ENCODE measurements around the gene BBOX1. TPM values are rescaled to one million over a fixed set of nuclear protein-coding genes. Genes with fewer than 3 reads are reported as not detected.
"Not testable (repeated sequence)": the region's sequence is repeated elsewhere in the genome, so short reads cannot be mapped to it uniquely, and the experiment has no call there.

The BBOX1 gene, protein sequence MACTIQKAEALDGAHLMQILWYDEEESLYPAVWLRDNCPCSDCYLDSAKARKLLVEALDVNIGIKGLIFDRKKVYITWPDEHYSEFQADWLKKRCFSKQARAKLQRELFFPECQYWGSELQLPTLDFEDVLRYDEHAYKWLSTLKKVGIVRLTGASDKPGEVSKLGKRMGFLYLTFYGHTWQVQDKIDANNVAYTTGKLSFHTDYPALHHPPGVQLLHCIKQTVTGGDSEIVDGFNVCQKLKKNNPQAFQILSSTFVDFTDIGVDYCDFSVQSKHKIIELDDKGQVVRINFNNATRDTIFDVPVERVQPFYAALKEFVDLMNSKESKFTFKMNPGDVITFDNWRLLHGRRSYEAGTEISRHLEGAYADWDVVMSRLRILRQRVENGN
- total RNA-seq: not detected

DNA sequence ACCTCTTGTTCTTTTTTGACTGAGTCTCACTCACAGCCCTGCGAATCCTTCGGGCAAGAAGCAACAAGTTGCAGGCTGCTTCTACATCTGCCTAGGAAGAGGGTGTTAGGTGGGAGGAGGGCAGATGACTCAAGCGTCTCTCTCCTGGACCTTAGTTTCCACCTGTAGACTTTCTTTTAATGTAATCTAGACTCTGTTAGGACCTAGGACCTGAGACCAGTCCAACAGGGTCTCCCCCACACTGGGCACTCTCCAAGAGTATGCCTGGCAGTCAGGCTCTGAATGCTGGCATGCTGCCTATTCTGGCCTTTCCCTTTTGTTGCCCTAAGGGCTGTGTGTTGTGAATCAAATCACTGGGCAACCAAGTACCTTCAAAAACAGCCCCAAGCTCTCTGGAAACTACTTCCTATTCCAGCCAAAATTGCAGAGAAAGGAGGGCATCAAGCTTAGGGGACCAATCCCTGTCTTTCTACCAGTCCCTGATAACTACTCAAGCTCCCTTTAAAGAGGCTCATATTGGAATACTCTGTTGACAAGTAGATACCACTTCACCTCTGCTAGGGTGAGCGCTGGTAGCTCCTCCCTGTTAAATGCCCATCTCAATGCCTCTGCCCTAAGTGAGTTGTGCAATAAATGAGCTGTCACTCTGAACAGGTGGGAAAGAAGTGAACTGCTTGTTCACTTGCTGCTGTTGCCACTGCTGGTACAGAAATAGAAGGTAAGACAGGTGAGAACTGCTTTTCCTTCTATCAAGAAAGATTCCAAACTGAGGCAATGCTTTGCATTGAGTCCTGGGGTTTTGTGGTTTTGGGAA, at the start of gene BBOX1:
TSS of gene BBOX1 (plus strand) at position 514 of the 814 bp plus-strand sequence. CDS start 14,616 bp downstream, outside the sequence.
- ChIA-PET POLR2A (no interaction called here), CTCF (no interaction called here)
- Mint-ChIP-seq H3K27me3 (no peaks in the 10 kb centered on the region), H3K27ac (no peak within 1 kb of the TSS), H3K9me3 (peaks cover 11% of the 10 kb centered on the region), H3K36me3 (ENCODE audit: low read depth) (no peaks in the 10 kb centered on the region), H3K4me1 (no peaks in the 10 kb centered on the region), H3K4me3 (no peak within 1 kb of the TSS)
- no peak for DNase-seq

DNA sequence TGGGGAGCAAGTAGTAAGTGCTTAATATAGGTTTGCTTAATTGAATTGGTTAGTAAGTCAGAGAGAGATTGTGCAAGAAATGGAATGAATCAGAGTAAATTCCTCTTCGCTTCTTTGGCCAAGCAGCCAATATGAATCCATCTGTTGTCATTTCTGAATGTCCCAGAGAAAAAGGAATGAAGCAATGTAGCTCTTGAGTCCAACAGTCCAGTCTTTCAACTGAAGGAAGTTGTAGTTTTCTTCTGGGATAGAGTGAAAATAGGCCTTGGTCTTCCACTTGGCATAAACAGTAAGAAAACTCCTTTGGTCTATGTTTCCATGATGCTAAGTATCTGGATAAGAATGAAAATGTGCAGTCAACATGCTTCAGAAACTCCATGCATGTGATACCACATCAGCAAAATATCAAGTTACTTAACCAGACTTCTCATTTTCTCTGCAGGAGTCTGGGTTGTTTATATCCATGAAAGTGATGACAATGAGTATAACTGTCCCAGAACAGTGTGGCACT, 48.5 kb upstream of the BBOX1 start:
- Mint-ChIP-seq H3K27ac (no peak overlapping the region), H3K27me3 (no peaks in the 10 kb centered on the region), H3K36me3 (ENCODE audit: low read depth) (no peaks in the 10 kb centered on the region), H3K9me3 (no peaks in the 10 kb centered on the region), H3K4me1 (no peaks in the 10 kb centered on the region), H3K4me3 (no peak overlapping the region)
- POLR2A ChIA-PET: no interaction called here
- no peak for DNase-seq
- CTCF ChIA-PET: no interaction called here

DNA sequence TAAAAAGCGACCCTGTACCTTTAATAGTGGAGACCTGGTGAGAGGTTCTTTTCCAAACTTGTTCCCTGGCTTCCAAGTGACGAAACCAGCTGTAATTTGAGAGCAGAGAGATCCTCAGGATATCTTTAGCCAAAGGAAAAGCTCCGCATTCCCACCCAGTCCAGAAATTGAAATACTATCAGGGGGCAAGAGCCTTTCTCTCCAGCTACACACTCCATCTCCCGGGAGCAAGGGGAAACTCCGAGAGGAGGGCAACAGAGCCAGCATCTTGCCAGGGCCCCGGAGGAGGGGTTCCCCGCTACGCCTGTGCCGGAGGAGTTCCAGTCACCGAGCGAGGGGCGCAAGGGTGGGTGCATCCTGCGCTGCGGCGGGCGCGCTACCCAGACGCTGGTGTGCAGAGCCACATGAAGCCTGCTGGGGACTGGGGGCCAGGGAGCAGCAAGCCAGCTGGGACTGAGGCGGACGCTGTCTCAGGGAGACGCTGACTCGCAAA, 46.6 kb upstream of the BBOX1 start, which contains the start of gene FIBIN:
TSS of gene FIBIN (plus strand) at position 148 of the 493 bp plus-strand sequence. CDS start 415 bp downstream, outside the sequence.
- Mint-ChIP-seq H3K4me1 (no peaks in the 10 kb centered on the region), H3K36me3 (ENCODE audit: low read depth) (no peaks in the 10 kb centered on the region), H3K27ac (no peak within 1 kb of the TSS), H3K27me3 (no peaks in the 10 kb centered on the region), H3K4me3 (no peak within 1 kb of the TSS), H3K9me3 (no peaks in the 10 kb centered on the region)
- POLR2A ChIA-PET: no interaction called here
- CTCF ChIA-PET: no interaction called here
- no peak for DNase-seq

DNA sequence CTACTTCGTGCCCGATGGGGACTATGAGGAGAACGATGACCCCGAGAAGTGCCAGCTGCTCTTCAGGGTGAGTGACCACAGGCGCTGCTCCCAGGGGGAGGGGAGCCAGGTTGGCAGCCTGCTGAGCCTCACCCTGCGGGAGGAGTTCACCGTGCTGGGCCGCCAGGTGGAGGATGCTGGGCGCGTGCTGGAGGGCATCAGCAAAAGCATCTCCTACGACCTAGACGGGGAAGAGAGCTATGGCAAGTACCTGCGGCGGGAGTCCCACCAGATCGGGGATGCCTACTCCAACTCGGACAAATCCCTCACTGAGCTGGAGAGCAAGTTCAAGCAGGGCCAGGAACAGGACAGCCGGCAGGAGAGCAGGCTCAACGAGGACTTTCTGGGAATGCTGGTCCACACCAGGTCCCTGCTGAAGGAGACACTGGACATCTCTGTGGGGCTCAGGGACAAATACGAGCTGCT, 46.0 kb upstream of the BBOX1 start:
- no peaks in the 10 kb centered on the region for H3K36me3 Mint-ChIP-seq (ENCODE audit: low read depth)
- H3K9me3 Mint-ChIP-seq: no peaks in the 10 kb centered on the region
- H3K4me3 Mint-ChIP-seq: no peak overlapping the region
- POLR2A ChIA-PET: no interaction called here
- CTCF ChIA-PET: no interaction called here
- H3K4me1 Mint-ChIP-seq: no peaks in the 10 kb centered on the region
- DNase-seq: no peak
- no peak overlapping the region for H3K27ac Mint-ChIP-seq
- no peaks in the 10 kb centered on the region for H3K27me3 Mint-ChIP-seq

DNA sequence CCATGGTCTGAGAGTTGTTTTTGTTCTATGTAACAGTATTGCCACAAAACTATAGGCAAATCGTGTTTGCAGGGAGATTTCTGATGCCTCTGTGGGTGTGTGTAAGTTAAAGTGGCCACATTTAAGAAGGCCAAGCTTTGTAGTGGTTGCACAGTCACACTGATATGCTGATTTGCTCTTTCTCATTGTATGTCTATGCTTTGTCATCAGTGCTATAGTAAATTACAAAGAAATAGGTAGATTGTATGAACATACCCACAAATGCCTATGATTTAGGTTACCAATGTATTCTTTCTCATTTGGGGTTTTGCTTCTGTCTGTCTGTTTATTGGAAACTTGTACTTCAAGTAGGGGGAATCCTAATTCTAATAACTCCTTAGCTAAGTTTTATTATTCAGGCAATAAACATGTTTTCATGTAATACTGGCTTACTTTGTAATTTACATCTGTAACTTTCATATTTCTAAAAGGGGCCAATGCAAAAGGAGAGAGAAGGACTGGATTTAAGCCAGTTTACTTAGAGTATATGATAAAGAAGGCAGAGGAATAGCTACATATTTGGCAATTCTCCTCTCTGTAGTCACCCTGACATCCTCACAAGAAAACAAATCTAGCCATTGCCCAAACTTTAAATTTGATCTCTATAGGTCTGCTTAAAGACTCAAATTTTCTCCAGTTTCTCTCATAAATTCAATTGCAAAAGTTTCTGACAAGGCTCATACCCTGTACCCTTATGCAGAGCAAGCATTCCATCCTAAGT, 44.7 kb upstream of the BBOX1 start:
- H3K9me3 Mint-ChIP-seq: no peaks in the 10 kb centered on the region
- ChIA-PET POLR2A (no interaction called here), CTCF (no interaction called here)
- DNase-seq: no peak
- H3K36me3 Mint-ChIP-seq (ENCODE audit: low read depth): no peaks in the 10 kb centered on the region
- no peak overlapping the region for H3K4me3 Mint-ChIP-seq
- H3K4me1 Mint-ChIP-seq: no peaks in the 10 kb centered on the region
- H3K27ac Mint-ChIP-seq: no peak overlapping the region
- no peaks in the 10 kb centered on the region for H3K27me3 Mint-ChIP-seq

DNA sequence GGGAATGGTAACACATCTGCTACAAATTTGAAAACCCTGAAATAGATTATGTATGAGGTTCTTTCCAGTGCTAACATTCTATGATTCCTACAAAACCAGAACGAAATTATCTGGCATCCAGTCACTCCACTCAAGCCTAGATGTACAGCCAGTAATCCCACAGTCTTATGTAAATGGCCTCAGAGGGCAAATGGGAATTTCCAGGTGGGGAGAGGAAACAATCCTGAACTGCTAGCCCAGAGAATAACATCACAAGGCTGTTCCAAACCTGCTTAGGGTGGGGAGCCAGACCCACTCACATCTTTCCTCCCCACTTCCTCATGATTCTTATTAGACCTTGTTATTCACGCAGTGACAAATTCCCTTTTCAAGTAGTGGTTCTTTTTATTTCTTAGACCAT, 43.2 kb upstream of the BBOX1 start:
- H3K4me3 Mint-ChIP-seq: no peak overlapping the region
- no peaks in the 10 kb centered on the region for H3K36me3 Mint-ChIP-seq (ENCODE audit: low read depth)
- no peaks in the 10 kb centered on the region for H3K27me3 Mint-ChIP-seq
- no peaks in the 10 kb centered on the region for H3K4me1 Mint-ChIP-seq
- CTCF ChIA-PET: no interaction called here
- no peaks in the 10 kb centered on the region for H3K9me3 Mint-ChIP-seq
- POLR2A ChIA-PET: no interaction called here
- DNase-seq: no peak
- no peak overlapping the region for H3K27ac Mint-ChIP-seq

DNA sequence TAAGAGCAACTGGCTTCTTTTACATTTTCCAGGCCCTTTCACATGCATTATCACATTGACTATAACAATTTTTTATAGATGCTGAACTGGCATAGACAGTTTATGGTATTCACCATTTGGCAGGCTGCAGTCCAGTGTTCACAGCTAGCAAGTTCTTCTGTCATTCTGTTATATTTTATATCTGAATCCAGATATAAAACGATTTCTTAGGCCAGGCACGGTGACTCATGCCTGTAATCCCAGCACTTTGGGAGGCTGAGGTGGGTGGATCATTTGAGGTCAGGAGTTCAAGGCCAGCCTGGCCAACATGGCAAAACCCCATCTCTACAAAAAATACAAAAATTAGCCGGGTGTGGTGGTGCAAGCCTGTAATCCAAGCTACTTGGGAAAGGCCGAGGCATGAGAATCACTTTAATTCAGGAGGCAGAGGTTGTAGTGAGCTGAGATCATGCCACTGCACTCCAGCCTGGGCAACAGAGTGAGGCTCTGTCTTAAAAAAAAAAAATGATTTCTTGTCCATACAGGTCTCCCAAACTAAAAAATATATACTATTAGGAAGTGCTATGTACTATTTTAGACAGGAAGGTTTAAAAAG, 39.4 kb upstream of the BBOX1 start:
- H3K4me1 Mint-ChIP-seq; POLR2A ChIA-PET; CTCF ChIA-PET; H3K9me3 Mint-ChIP-seq; H3K27ac Mint-ChIP-seq; H3K4me3 Mint-ChIP-seq; DNase-seq; H3K36me3 Mint-ChIP-seq (ENCODE audit: low read depth); H3K27me3 Mint-ChIP-seq: not testable (repeated sequence)

DNA sequence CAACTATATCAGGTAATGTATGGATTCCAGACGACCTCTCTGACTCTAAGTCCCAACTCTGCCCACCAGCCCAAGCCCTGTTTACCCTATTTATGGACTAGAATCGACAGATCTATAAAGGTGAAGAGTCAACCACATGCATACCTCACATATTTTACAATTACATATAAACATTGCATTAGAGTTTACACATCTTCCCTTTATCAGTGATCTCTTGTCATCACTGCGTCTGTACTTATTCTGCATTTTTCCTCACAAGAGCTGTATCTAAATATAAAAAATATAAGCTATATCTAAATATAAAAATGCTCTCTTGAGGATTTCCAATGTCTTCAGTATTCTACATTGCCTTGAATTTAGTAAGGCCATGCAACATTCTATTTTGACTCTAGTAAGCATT, 38.2 kb upstream of the BBOX1 start:
- CTCF ChIA-PET: no interaction called here
- no peaks in the 10 kb centered on the region for H3K36me3 Mint-ChIP-seq (ENCODE audit: low read depth)
- DNase-seq: no peak
- POLR2A ChIA-PET: no interaction called here
- no peak overlapping the region for H3K27ac Mint-ChIP-seq
- no peak overlapping the region for H3K4me3 Mint-ChIP-seq
- no peaks in the 10 kb centered on the region for H3K27me3 Mint-ChIP-seq
- no peaks in the 10 kb centered on the region for H3K4me1 Mint-ChIP-seq
- H3K9me3 Mint-ChIP-seq: no peaks in the 10 kb centered on the region

DNA sequence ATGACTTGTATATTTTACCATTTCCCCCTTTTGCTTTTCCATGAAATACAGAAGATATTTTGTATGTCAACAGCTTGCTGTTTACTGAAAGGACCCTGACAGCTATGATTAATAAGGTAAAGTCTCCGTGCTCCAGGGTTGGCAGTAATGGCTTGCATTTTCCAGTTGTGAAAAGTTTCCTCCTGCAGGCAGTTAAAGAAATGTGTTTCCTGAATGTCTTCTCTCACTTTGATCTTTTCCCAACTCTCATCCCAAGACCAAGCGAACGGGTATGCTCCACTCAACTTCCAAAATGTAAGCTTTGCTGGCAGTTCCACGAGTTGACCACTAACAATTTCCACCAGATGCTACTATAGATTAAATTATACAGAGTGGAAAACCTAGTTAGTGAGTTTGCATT, 37.8 kb upstream of the BBOX1 start:
- Mint-ChIP-seq H3K9me3 (no peaks in the 10 kb centered on the region), H3K4me1 (no peaks in the 10 kb centered on the region), H3K36me3 (ENCODE audit: low read depth) (no peaks in the 10 kb centered on the region), H3K27me3 (no peaks in the 10 kb centered on the region), H3K4me3 (no peak overlapping the region), H3K27ac (no peak overlapping the region)
- ChIA-PET POLR2A (no interaction called here), CTCF (no interaction called here)
- no peak for DNase-seq

DNA sequence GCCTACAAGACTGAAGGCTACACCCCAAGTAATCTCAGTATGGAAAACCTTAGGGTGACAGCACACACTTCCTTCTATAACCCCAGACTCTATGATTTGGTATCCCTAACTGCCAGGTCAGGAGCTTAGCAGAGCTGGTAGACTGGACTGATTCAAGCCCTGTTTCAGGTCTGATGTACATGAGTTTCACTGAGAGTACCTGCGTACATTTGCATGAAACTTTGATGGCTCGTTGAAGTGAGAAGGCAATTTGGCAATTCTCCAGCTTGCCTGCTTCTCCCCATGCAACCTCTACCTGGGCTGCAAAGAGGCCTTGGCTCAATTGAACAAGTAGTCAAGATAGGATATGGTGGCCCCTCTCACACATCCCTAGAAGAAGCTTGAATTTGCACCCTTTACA, 36.5 kb upstream of the BBOX1 start:
- Mint-ChIP-seq H3K36me3 (ENCODE audit: low read depth) (no peaks in the 10 kb centered on the region), H3K27ac (no peak overlapping the region), H3K27me3 (no peaks in the 10 kb centered on the region), H3K9me3 (no peaks in the 10 kb centered on the region), H3K4me1 (no peaks in the 10 kb centered on the region), H3K4me3 (no peak overlapping the region)
- ChIA-PET POLR2A (no interaction called here), CTCF (no interaction called here)
- DNase-seq: no peak

DNA sequence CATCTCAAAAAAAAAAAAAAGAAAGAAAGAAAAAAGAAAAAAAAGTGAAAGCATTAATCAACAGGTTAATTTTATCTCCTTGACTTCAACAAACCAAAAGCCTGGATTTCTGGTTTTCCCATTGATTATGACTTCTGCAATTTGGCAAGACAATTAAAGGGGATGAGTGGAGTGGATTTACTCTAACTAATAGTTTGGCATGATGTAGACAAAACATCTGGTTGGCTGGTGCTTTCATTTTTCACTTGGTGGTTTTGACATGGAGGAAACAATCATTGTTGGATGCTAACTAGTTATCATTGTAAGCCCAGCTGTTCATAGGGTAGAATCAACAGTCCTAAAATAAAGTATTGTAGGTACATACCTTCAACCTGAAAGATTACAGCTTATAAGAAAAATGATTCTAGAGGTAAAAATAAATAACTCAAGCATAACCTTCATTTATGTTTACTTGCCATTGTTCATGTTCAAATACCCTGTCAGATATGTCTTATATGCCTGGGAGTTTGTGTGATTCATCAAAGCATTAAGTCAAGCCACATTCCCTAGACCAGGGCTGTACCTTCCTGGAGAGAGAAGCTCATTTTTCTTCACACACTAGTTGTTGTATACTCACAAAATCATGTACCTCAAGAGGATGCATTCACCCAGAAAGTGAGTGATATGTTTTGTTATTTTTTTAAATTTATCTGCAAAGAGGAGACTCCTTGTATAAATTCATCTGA, 31.6 kb upstream of the BBOX1 start:
- H3K9me3 Mint-ChIP-seq: no peaks in the 10 kb centered on the region
- CTCF ChIA-PET: no interaction called here
- H3K36me3 Mint-ChIP-seq (ENCODE audit: low read depth): no peaks in the 10 kb centered on the region
- POLR2A ChIA-PET: no interaction called here
- no peak for DNase-seq
- H3K27me3 Mint-ChIP-seq: no peaks in the 10 kb centered on the region
- H3K4me1 Mint-ChIP-seq: no peaks in the 10 kb centered on the region
- H3K27ac Mint-ChIP-seq: no peak overlapping the region
- no peak overlapping the region for H3K4me3 Mint-ChIP-seq

DNA sequence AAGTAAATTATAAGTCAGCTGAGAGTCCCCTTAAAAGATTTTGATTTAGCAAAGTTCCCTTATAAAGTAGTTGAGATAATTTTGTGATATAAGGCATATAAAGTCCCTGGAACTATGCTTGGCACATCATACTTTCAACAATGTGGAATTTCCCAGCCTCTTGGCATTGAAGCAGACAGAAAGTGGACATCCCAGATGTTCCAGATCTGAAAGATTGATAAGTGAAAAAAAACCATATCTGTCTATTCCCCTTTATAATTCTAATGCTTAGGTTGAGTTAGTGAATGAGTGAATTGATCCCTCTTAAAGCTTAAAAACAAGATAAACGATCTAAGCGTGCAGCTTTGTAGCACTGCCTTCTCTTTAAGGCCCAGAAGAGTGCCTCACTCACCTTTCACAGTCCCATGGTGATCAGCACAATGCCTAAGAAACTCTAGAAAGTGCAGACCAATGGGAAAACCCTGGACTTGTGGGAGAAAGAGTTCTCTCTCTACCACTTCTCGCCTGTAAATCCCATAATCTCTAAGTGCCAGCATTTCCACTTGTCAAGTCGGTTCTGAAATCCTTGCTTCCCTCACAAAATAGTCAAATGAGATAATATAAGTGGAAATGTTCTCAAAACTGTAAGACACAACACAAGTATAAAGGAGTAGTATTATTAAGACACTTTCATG, 28.9 kb upstream of the BBOX1 start:
- no peaks in the 10 kb centered on the region for H3K4me1 Mint-ChIP-seq
- H3K27me3 Mint-ChIP-seq: no peaks in the 10 kb centered on the region
- no peak for DNase-seq
- H3K36me3 Mint-ChIP-seq (ENCODE audit: low read depth): no peaks in the 10 kb centered on the region
- H3K4me3 Mint-ChIP-seq: no peak overlapping the region
- H3K9me3 Mint-ChIP-seq: no peaks in the 10 kb centered on the region
- no peak overlapping the region for H3K27ac Mint-ChIP-seq
- POLR2A ChIA-PET: no interaction called here
- CTCF ChIA-PET: no interaction called here
